Skeletal muscle tissue (tissue), 4 donors: Measurements from ENCODE around the gene TMEM169. TPM values are rescaled to one million over a fixed set of nuclear protein-coding genes. Genes with fewer than 3 reads are reported as not detected.

Experiments used
- H3K27ac ChIP-seq: one replicate; pipeline ENCODE4 v1.7.0; 2013; ENCODE audit warnings: mild to moderate bottlenecking, low read depth, low read length, inconsistent platforms
- H3K27me3 ChIP-seq, 3 donors: one replicate each; pipeline ENCODE4 v1.7.0; 2013; ENCODE audit warnings: low read length in 3 of 3; ENCODE audit not compliant: control insufficient read depth in 3 of 3, insufficient read depth in 3 of 3
- H3K36me3 ChIP-seq, 3 donors: one replicate each; pipeline ENCODE4 v1.7.0; 2013; ENCODE audit warnings: low read length in 3 of 3; ENCODE audit not compliant: control insufficient read depth in 3 of 3, insufficient read depth in 3 of 3
- H3K4me1 ChIP-seq, 3 donors: one replicate each; pipeline ENCODE4 v1.7.0; 2013; ENCODE audit warnings: low read length in 3 of 3, mild to moderate bottlenecking in 3 of 3; ENCODE audit not compliant: control insufficient read depth in 3 of 3, insufficient read depth in 3 of 3
- H3K4me3 ChIP-seq, 3 donors: one replicate each; pipeline ENCODE4 v1.7.0; 2013; ENCODE audit warnings: low read length in 3 of 3
- H3K9ac ChIP-seq, 3 donors: one replicate each; pipeline ENCODE4 v1.7.0; 2013; ENCODE audit warnings: low read length in 3 of 3, mild to moderate bottlenecking in 3 of 3, moderate library complexity in 2 of 3, low read depth in 1 of 3
- H3K9me3 ChIP-seq, 3 donors: one replicate each; pipeline ENCODE4 v1.7.0; 2013; ENCODE audit warnings: low read length in 3 of 3; ENCODE audit not compliant: control insufficient read depth in 3 of 3
- total RNA-seq: library from RNA; depleted of rRNA; stranded (reverse); fragments of >200 nt; gene quantifications from one replicate; pipeline ENCODE4 v1.2.3, GENCODE V29; 2014
- donor health status: Osteomylitis.

Gene TMEM169
- total RNA-seq, 1 donor from 2014 or later = 1.6 TPM

GRCh38 chr2:216111122-216111521 is 29.4 kb downstream of the TMEM169 start:
- no peak overlapping the region for H3K9ac ChIP-seq
- no peak overlapping the region for H3K27ac ChIP-seq
- peaks cover 8 to 25% (median 19%) of the 10 kb centered on the region in 3 donors for H3K4me1 ChIP-seq
- H3K27me3 ChIP-seq = no peaks in the 10 kb centered on the region
- no peaks in the 10 kb centered on the region for H3K9me3 ChIP-seq
- H3K36me3 ChIP-seq = peaks cover 6 to 26% (median 6%) of the 10 kb centered on the region in 3 donors
- H3K4me3 ChIP-seq = no peak overlapping the region

GRCh38 chr2:216112926-216113325 is 31.2 kb downstream of the TMEM169 start:
- Histone ChIP-seq H3K4me1 (peaks cover 8 to 27% (median 19%) of the 10 kb centered on the region in 3 donors), H3K9me3 (no peaks in the 10 kb centered on the region)

GRCh38 chr2:216113572-216113971 is 31.9 kb downstream of the TMEM169 start:
- Histone ChIP-seq H3K4me1 (peaks cover 8 to 27% (median 19%) of the 10 kb centered on the region in 3 donors), H3K4me3 (no peak overlapping the region), H3K27me3 (no peaks in the 10 kb centered on the region), H3K9ac (no peak overlapping the region), H3K27ac (no peak overlapping the region), H3K36me3 (peaks cover 8 to 43% (median 18%) of the 10 kb centered on the region in 3 donors), H3K9me3 (no peaks in the 10 kb centered on the region)

More at GRCh38 chr2:216112926-216113325, 31.2 kb downstream of the TMEM169 start:
- H3K27me3 ChIP-seq = no peaks in the 10 kb centered on the region
- H3K27ac ChIP-seq = no peak overlapping the region
- H3K36me3 ChIP-seq = peaks cover 8 to 39% (median 12%) of the 10 kb centered on the region in 3 donors
- H3K4me3 ChIP-seq = no peak overlapping the region
- H3K9ac ChIP-seq = no peak overlapping the region

GRCh38 chr2:216114382-216114713 is 32.6 kb downstream of the TMEM169 start:
- Histone ChIP-seq H3K4me1 (peaks cover 8 to 27% (median 19%) of the 10 kb centered on the region in 3 donors), H3K36me3 (peaks cover 8 to 49% (median 21%) of the 10 kb centered on the region in 3 donors), H3K27ac (peak overlapping the region; percentile 1), H3K27me3 (no peaks in the 10 kb centered on the region), H3K4me3 (peak overlapping the region in 1 of 3 donors; percentile 18), H3K9me3 (no peaks in the 10 kb centered on the region), H3K9ac (no peak overlapping the region)

GRCh38 chr2:216114714-216115531 is 33.2 kb downstream of the TMEM169 start:
- Histone ChIP-seq H3K27ac (peak overlapping the region; percentile 86), H3K27me3 (no peaks in the 10 kb centered on the region), H3K9ac (peak overlapping the region; percentile 68 to 88 (median 81)), H3K4me1 (peaks cover 8 to 26% (median 17%) of the 10 kb centered on the region in 3 donors), H3K4me3 (peak overlapping the region; percentile 72 to 91 (median 73)), H3K36me3 (peaks cover 10 to 54% (median 27%) of the 10 kb centered on the region in 3 donors), H3K9me3 (no peaks in the 10 kb centered on the region)

- Histone ChIP-seq H3K4me3 (no peak overlapping the region), H3K9ac (no peak overlapping the region), H3K4me1 (peaks cover 5 to 18% (median 11%) of the 10 kb centered on the region in 3 donors), H3K9me3 (no peaks in the 10 kb centered on the region), H3K27ac (no peak overlapping the region), H3K36me3 (peaks cover 16 to 61% (median 32%) of the 10 kb centered on the region in 3 donors), H3K27me3 (no peaks in the 10 kb centered on the region)
These were observed 34.7 kb downstream of the TMEM169 start for GRCh38 chr2:216116418-216116817.

GRCh38 chr2:216117561-216118340 is 36.0 kb downstream of the TMEM169 start:
- peaks cover 5 to 18% (median 11%) of the 10 kb centered on the region in 3 donors for H3K4me1 ChIP-seq
- no peaks in the 10 kb centered on the region for H3K9me3 ChIP-seq
- H3K4me3 ChIP-seq = no peak overlapping the region
- no peak overlapping the region for H3K27ac ChIP-seq
- H3K27me3 ChIP-seq = no peaks in the 10 kb centered on the region
- H3K36me3 ChIP-seq = peaks cover 21 to 63% (median 42%) of the 10 kb centered on the region in 3 donors
- no peak overlapping the region for H3K9ac ChIP-seq

- peaks cover 24 to 60% (median 45%) of the 10 kb centered on the region in 3 donors for H3K36me3 ChIP-seq
- H3K9me3 ChIP-seq = no peaks in the 10 kb centered on the region
These were observed 36.8 kb downstream of the TMEM169 start for GRCh38 chr2:216118474-216118873.

GRCh38 chr2:216119146-216119545 is 37.4 kb downstream of the TMEM169 start:
- Histone ChIP-seq H3K27ac (no peak overlapping the region), H3K27me3 (no peaks in the 10 kb centered on the region), H3K4me3 (no peak overlapping the region), H3K4me1 (peaks cover 4 to 16% (median 10%) of the 10 kb centered on the region in 3 donors), H3K36me3 (peaks cover 20 to 58% (median 49%) of the 10 kb centered on the region in 3 donors), H3K9ac (no peak overlapping the region), H3K9me3 (no peaks in the 10 kb centered on the region)

More at GRCh38 chr2:216118474-216118873, 36.8 kb downstream of the TMEM169 start:
- no peak overlapping the region for H3K27ac ChIP-seq
- no peak overlapping the region for H3K9ac ChIP-seq
- H3K4me3 ChIP-seq = no peak overlapping the region
- H3K27me3 ChIP-seq = no peaks in the 10 kb centered on the region
- H3K4me1 ChIP-seq = peaks cover 5 to 18% (median 11%) of the 10 kb centered on the region in 3 donors
